GM19324 (cell line): Measurements from ENCODE around the gene SNORC.
"Not testable (repeated sequence)": the region's sequence is repeated elsewhere in the genome, so short reads cannot be mapped to it uniquely, and the experiment has no call there.

ENCODE experiments used
- ATAC-seq: cut with Tn5 transposase; IDR thresholded peaks from one replicate; pipeline ENCODE4 v1.9.1; 2021; ENCODE audit warnings: mild to moderate bottlenecking, moderate library complexity; ENCODE audit not compliant: unreplicated experiment, low FRiP score

The SNORC gene

DNA sequence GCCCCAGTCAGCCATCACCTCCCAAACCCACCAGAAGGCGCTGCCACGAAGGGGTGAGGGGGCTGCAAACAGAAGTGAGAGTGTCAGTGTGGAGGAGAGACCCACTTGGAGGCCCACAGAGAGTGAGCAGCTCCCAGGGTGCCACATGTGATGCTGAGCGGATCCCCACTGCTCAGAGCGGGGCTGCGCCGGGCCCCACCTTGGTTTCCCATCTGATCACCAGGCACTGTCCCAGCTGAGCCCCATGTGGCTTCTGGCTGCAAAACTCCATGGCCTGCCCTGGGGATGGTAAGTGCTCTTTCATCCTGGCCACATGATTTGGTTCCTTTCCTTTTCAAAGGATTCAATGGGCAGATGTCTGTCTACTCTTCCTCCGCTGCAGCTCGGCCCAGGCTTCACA is 23.8 kb downstream of the SNORC start:
- ATAC-seq: no peak

DNA sequence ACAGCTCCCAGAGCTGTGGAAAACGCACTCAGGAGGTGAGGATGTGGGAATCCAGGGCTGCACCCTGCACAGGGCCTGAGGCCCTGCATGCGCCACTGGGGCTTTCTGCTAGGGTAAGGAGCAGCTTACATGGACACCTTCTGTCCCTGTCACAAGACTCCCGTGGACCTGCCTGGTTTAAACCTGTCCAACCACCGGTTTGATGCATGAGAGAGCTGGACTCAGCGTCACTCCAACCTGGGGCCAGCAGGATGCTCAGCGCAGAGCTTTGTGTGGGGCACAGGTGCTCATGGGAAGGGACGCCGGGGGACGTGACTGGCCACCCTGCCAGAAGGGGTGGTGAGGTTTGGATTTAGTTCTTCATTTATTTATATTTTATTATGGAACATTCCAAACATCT is 24.2 kb downstream of the SNORC start:
- ATAC-seq: no peak

GRCh38 chr2:232894746-232895145 is 24.7 kb downstream of the SNORC start:
- ATAC-seq: no peak

DNA sequence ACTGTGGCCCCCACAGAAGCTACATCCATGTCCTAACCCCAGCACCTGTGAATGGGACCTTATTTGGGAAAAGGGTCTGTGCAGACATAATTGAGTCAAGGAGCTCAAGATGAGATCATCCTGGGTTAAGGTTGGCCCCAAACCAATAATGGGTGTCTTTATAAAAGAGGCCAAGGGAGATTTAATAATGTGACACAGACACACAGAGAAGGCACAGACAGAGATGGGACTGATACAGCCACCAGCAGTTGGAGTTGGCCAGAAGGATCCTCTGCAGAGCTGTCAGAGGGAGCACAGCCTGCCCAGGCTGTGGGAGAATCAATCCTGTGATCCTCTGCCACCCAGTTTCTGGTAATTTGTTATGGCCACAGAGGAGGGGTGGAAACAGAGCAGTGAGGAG is 26.0 kb downstream of the SNORC start:
- no peak for ATAC-seq

DNA sequence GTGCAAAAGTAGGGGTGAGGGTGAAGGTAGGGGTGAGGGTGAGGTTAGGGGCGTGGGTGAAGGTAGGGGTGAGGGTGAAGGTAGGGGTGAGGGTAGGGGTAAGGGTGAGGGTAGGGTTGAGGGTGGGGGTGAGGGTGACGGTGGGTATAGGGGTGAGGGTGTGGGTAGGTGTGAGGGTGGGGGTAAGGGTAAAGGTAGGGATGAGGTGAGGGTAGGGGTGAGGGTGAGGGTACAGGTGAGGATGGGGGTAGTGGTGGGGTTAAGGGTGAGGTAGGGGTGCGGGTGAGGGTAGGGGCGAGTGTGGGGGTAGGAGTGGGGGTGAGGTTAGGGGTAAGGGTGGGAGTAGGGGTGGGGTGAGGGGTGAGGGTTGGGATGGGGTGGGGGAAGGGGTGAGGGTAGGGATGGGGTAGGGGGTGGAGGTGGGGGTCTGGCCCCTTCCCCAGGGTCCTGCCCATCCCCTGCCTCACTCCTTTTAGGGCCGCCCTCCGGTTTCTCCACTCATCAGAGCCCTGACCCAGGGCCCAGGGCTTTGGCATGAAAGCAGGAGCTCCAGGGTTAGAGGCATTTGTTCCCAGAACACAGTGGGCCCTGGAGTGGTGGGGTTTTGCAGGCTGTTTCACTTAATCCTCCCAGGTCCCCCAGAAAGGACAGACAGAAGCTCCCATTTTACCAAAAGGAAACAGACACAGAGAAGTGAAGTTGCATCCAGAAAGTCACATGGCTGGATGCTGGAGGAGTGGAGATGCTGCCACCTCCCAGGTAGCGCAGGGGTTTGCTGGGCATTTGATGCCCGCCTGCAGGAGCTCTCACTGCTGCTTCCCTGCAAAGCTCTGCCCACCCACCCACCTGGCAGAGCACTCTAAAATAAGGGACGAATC is 26.9 kb downstream of the SNORC start:
- ATAC-seq: no peak

- ATAC-seq: no peak
Observed at GRCh38 chr2:232897598-232898408, 27.7 kb downstream of the SNORC start.

DNA sequence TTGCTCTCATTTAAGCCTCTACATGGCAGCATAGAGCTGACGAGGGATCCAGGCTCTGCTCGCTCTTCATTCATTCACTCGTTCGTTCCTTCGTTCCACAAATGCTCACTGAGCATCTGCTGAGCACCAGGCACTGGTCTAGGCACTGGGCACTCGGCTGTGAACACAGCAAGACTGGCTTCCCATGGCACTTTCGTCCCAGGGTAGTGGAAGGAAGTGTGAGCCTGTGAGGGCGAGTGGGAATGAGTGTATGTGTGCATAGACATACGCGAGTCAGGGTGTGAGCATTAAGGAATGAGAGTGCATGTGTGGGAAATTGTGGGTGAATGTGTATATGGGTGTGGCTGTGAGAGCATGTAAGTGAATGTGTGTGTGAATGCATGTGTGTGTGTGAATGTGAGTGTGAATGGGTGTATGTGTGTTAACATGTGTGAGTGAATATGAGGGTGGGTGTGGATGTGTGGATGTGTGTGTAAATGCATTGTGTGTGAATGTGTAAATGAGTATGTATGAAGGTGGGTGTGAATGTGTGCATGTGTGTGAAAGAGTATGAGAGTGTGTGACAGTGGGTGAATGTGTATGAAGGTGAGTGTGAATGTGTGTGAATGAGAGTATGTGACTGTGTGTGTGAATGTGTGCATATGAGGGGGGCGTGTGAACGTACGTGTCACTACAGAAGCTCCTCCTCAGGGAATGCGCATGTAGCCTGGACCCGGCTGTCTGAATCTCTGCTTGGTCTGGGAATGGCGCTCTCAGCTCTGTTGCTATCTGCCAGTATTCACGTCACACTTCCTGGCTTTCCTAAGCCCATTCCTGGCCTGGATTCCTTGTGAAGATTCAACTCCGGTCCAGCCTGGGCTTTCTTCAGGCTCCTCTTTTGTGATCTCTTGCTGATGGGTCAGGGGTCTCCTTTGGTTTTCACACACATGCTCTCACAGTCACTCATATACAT is 28.8 kb downstream of the SNORC start:
- no peak for ATAC-seq

- ATAC-seq: no peak
Observed at GRCh38 chr2:232900811-232901735, 31.0 kb downstream of the SNORC start.

DNA sequence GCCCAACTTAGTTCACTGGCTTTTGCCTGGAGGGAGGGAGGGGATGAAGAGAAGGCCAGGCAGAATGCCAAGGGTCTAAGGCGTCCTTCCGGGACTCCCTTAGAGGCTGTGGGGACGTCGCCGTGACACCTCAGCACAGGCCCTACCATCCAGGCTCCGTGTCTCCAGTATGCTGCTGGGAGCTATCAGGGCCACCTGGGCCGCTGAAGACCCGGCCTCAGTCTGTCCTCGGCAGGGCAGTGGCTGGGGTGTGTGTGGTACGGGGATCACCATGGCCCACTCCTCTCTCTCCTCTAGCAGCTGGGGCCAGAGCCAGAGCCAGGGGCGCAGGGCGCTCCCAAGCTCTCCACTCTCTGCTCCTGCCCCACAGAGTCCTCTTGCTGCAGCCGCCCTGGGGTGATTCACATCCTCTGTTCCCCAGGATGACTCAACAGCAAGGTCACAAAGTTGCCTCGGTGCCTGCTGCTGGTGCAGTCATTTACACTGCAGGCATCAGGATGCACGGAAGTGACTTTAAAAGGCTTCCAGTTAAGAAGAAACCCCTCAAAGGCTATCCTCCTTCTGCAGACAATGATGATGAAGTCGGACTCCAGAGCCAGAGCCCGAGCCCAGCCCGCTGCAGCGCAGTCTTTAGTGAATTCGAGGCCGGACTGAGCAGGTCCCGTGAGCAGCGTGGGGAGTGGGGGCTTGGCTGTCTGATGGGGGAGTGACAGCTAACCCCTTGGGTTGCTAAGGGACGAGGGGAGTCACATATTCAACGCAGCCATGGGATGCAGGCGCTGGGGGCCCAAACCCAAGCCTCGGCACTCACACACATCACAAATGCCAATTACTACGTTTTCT is 31.9 kb downstream of the SNORC start:
- no peak for ATAC-seq

GRCh38 chr2:232903989-232904388 is 33.9 kb downstream of the SNORC start:
- ATAC-seq: no peak

GRCh38 chr2:232906867-232907717 is 37.0 kb downstream of the SNORC start:
- ATAC-seq: not testable (repeated sequence)

DNA sequence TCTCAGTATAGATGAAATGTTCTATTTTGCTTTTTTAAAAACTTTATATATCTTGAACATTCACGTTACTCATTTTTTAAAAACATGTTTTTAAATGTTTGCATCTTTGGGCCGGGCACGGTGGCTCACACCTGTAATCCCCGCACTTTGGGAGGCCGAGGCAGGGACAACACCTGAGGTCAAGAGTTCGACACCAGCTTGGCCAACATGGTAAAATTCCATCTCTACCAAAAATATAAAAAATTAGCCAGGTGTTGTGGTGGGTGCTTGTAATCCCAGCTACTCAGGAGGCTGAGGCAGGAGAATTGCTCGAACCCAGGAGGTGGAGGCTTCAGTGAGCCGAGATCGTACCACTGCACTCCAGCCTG is 37.6 kb downstream of the SNORC start:
- ATAC-seq: not testable (repeated sequence)

- ATAC-seq: no peak
Observed at GRCh38 chr2:232908695-232909094, 38.6 kb downstream of the SNORC start.

- no peak for ATAC-seq
Observed at GRCh38 chr2:232910376-232910775, 40.3 kb downstream of the SNORC start.

DNA sequence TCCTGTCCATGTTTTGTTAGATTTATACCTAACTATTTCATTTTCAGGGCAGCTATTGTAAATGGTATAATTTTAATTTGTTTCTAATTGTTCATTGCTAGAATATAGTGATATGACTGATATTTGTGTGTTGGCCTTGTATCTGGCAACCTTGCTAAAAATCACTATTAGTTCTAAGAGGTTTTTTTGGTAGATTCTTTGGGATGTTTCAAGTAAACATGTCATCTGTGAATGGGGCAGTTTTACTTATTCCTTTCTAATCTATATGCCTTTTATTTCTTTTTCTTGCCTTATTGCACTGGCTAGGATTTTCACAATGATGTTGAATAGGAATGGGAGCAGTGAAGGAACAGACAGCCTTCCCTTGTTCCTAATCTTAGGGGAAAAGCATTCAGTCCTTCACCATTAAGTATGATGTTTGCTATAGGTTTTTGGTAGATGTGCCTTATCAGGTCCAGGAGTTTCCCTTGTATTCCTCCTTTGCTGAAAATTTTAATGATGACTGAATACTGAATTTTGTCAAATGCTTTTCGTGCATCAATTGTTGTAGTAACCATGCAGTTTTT is 41.7 kb downstream of the SNORC start:
- ATAC-seq: no peak

DNA sequence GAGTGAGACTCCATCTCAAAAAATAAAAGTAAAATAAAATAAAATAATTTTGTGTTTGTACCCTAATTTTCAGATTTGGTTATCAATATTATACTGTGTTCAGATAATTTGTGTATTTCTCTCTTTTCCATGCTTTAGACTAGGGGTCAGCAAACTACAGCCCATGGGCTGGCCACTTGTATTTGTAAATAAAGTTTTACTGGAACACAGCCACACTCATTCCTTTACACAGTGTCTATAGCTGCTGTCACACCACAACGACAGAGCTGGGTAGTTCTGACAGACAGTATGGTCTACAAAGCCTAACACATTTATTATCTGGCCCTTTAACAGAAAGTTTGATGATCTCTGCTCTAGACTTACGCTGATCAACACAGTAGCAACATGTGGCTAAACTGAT is 43.8 kb downstream of the SNORC start:
- ATAC-seq: no peak

GRCh38 chr2:232919141-232919540 is 49.1 kb downstream of the SNORC start:
- no peak for ATAC-seq
